Measurements from ENCODE around the gene EFHD2. TPM values are rescaled to one million over a fixed set of nuclear protein-coding genes. Genes with fewer than 3 reads are reported as not detected.
"Not testable (repeated sequence)": the region's sequence is repeated elsewhere in the genome, so short reads cannot be mapped to it uniquely, and the experiment has no call there.

EFHD2 gene
- total RNA-seq, 1 donor from 2014 or later = 100 TPM

GRCh38 chr1:15457585-15457984 is 47.9 kb downstream of the EFHD2 start:
- intact Hi-C loops (cut with micrococcal nuclease) = no loop called here
- H3K27ac Mint-ChIP-seq = no peak overlapping the region
- no peaks in the 10 kb centered on the region for H3K4me1 Mint-ChIP-seq (ENCODE audit: low read depth)
- H3K9me3 Mint-ChIP-seq = no peaks in the 10 kb centered on the region
- peaks cover 4% of the 10 kb centered on the region for H3K27me3 Mint-ChIP-seq (ENCODE audit: insufficient read depth)
- no peaks in the 10 kb centered on the region for H3K36me3 Mint-ChIP-seq (ENCODE audit: low read depth)
- DNase-seq (ENCODE audit: low spot score) = no peak
- no peak overlapping the region for H3K4me3 Mint-ChIP-seq

- H3K4me3 Mint-ChIP-seq; H3K27ac Mint-ChIP-seq; DNase-seq (ENCODE audit: low spot score); H3K4me1 Mint-ChIP-seq (ENCODE audit: low read depth); H3K9me3 Mint-ChIP-seq; H3K27me3 Mint-ChIP-seq (ENCODE audit: insufficient read depth); H3K36me3 Mint-ChIP-seq (ENCODE audit: low read depth); intact Hi-C loops (cut with micrococcal nuclease): not testable (repeated sequence)
Measured at GRCh38 chr1:15458388-15458787, 48.7 kb downstream of the EFHD2 start.

- Mint-ChIP-seq H3K4me3 (no peak overlapping the region), H3K27ac (no peak overlapping the region), H3K4me1 (ENCODE audit: low read depth) (no peaks in the 10 kb centered on the region), H3K36me3 (ENCODE audit: low read depth) (no peaks in the 10 kb centered on the region), H3K27me3 (ENCODE audit: insufficient read depth) (peaks cover 4% of the 10 kb centered on the region), H3K9me3 (no peaks in the 10 kb centered on the region)
- DNase-seq (ENCODE audit: low spot score) = no peak
- intact Hi-C loops (cut with micrococcal nuclease) = no loop called here
Measured at GRCh38 chr1:15459771-15460707, 50.4 kb downstream of the EFHD2 start.

GRCh38 chr1:15460708-15461095 is 51.0 kb downstream of the EFHD2 start:
- intact Hi-C loops (cut with micrococcal nuclease) = no loop called here
- H3K4me1 Mint-ChIP-seq (ENCODE audit: low read depth) = no peaks in the 10 kb centered on the region
- H3K36me3 Mint-ChIP-seq (ENCODE audit: low read depth) = no peaks in the 10 kb centered on the region
- no peak overlapping the region for H3K4me3 Mint-ChIP-seq
- DNase-seq (ENCODE audit: low spot score) = no peak
- H3K27ac Mint-ChIP-seq = no peak overlapping the region
- peaks cover 4% of the 10 kb centered on the region for H3K27me3 Mint-ChIP-seq (ENCODE audit: insufficient read depth)
- H3K9me3 Mint-ChIP-seq = no peaks in the 10 kb centered on the region

- H3K27me3 Mint-ChIP-seq (ENCODE audit: insufficient read depth); H3K36me3 Mint-ChIP-seq (ENCODE audit: low read depth); H3K9me3 Mint-ChIP-seq; intact Hi-C loops (cut with micrococcal nuclease); H3K27ac Mint-ChIP-seq; H3K4me3 Mint-ChIP-seq; DNase-seq (ENCODE audit: low spot score); H3K4me1 Mint-ChIP-seq (ENCODE audit: low read depth): not testable (repeated sequence)
Measured at GRCh38 chr1:15463064-15463800, 53.5 kb downstream of the EFHD2 start.

- H3K36me3 Mint-ChIP-seq (ENCODE audit: low read depth); H3K4me3 Mint-ChIP-seq; H3K4me1 Mint-ChIP-seq (ENCODE audit: low read depth); H3K9me3 Mint-ChIP-seq; DNase-seq (ENCODE audit: low spot score); H3K27me3 Mint-ChIP-seq (ENCODE audit: insufficient read depth); H3K27ac Mint-ChIP-seq; intact Hi-C loops (cut with micrococcal nuclease): not testable (repeated sequence)
Measured at GRCh38 chr1:15463926-15464322, 54.2 kb downstream of the EFHD2 start.

GRCh38 chr1:15465674-15466073 is 56.0 kb downstream of the EFHD2 start:
- H3K27me3 Mint-ChIP-seq (ENCODE audit: insufficient read depth) = no peaks in the 10 kb centered on the region
- H3K9me3 Mint-ChIP-seq = no peaks in the 10 kb centered on the region
- no peak for DNase-seq (ENCODE audit: low spot score)
- intact Hi-C loops (cut with micrococcal nuclease) = no loop called here
- H3K4me3 Mint-ChIP-seq = no peak overlapping the region
- H3K4me1 Mint-ChIP-seq (ENCODE audit: low read depth) = no peaks in the 10 kb centered on the region
- H3K27ac Mint-ChIP-seq = no peak overlapping the region
- no peaks in the 10 kb centered on the region for H3K36me3 Mint-ChIP-seq (ENCODE audit: low read depth)

GRCh38 chr1:15466955-15467625 is 57.4 kb downstream of the EFHD2 start:
- H3K36me3 Mint-ChIP-seq (ENCODE audit: low read depth); DNase-seq (ENCODE audit: low spot score); H3K27me3 Mint-ChIP-seq (ENCODE audit: insufficient read depth); H3K4me3 Mint-ChIP-seq; H3K9me3 Mint-ChIP-seq; intact Hi-C loops (cut with micrococcal nuclease); H3K4me1 Mint-ChIP-seq (ENCODE audit: low read depth); H3K27ac Mint-ChIP-seq: not testable (repeated sequence)

GRCh38 chr1:15468145-15468544 is 58.5 kb downstream of the EFHD2 start:
- Mint-ChIP-seq H3K9me3 (no peaks in the 10 kb centered on the region), H3K4me1 (ENCODE audit: low read depth) (no peaks in the 10 kb centered on the region), H3K27ac (no peak overlapping the region), H3K27me3 (ENCODE audit: insufficient read depth) (no peaks in the 10 kb centered on the region), H3K4me3 (no peak overlapping the region), H3K36me3 (ENCODE audit: low read depth) (no peaks in the 10 kb centered on the region)
- intact Hi-C loops (cut with micrococcal nuclease) = no loop called here
- DNase-seq (ENCODE audit: low spot score) = no peak

GRCh38 chr1:15469361-15469760 is 59.7 kb downstream of the EFHD2 start:
- no peaks in the 10 kb centered on the region for H3K36me3 Mint-ChIP-seq (ENCODE audit: low read depth)
- H3K4me3 Mint-ChIP-seq = no peak overlapping the region
- DNase-seq (ENCODE audit: low spot score) = no peak
- no peaks in the 10 kb centered on the region for H3K4me1 Mint-ChIP-seq (ENCODE audit: low read depth)
- no peaks in the 10 kb centered on the region for H3K27me3 Mint-ChIP-seq (ENCODE audit: insufficient read depth)
- no peaks in the 10 kb centered on the region for H3K9me3 Mint-ChIP-seq
- H3K27ac Mint-ChIP-seq = no peak overlapping the region
- intact Hi-C loops (cut with micrococcal nuclease) = no loop called here

GRCh38 chr1:15469821-15470448 is 60.2 kb downstream of the EFHD2 start:
- DNase-seq (ENCODE audit: low spot score); H3K36me3 Mint-ChIP-seq (ENCODE audit: low read depth); H3K4me1 Mint-ChIP-seq (ENCODE audit: low read depth); H3K27ac Mint-ChIP-seq; H3K27me3 Mint-ChIP-seq (ENCODE audit: insufficient read depth); intact Hi-C loops (cut with micrococcal nuclease); H3K4me3 Mint-ChIP-seq; H3K9me3 Mint-ChIP-seq: not testable (repeated sequence)

GRCh38 chr1:15471067-15471466 is 61.4 kb downstream of the EFHD2 start:
- DNase-seq (ENCODE audit: low spot score); H3K27me3 Mint-ChIP-seq (ENCODE audit: insufficient read depth); H3K36me3 Mint-ChIP-seq (ENCODE audit: low read depth); intact Hi-C loops (cut with micrococcal nuclease); H3K9me3 Mint-ChIP-seq; H3K4me1 Mint-ChIP-seq (ENCODE audit: low read depth); H3K4me3 Mint-ChIP-seq; H3K27ac Mint-ChIP-seq: not testable (repeated sequence)

All from activated T-helper 1 cell treated with anti-CD3 and anti-CD28 coated beads, Interleukin-12 subunit alpha, Interleukin-12 subunit beta, Interleukin-2, Interleukin-4 antibody, amounts not matched to agents 30 ng/mL and 10 ng/mL and 1 ng/mL, durations not matched to agents 14 hours and 24 hours and 36 hours (primary cell).